SH-SY5Y (cell line): ENCODE measurements around the gene ICA1L.

Source experiments
- GATA2 ChIP-seq: IDR thresholded peaks from 2 replicates; pipeline ENCODE4 v1.6.1; 2011; ENCODE audit warnings: mild to moderate bottlenecking, low read depth, low read length
- GATA3 ChIP-seq: IDR thresholded peaks from 2 replicates; pipeline ENCODE4 v1.6.1; 2011; ENCODE audit warnings: low read depth, mild to moderate bottlenecking, low read length, moderate library complexity

GRCh38 chr2:202813387-202813786, 58.2 kb downstream of the ICA1L start:
- TF ChIP-seq GATA3 (no peak), GATA2 (no peak)
